ENCODE results near the gene HIRIP3.

HIRIP3 gene

GRCh38 chr16:29990883-29991570 is 4.4 kb downstream of the HIRIP3 start:
- Histone ChIP-seq H3K4me3 (ENCODE audit: low read length in 2 of 2) (no peak overlapping the region), H3K9me3 (ENCODE audit: control insufficient read depth in 2 of 2, low read length in 2 of 2) (no peaks in the 10 kb centered on the region), H3K4me1 (ENCODE audit: control insufficient read depth in 2 of 2, insufficient read depth in 2 of 2, low read length in 2 of 2) (peaks cover 20 to 27% of the 10 kb centered on the region in 2 donors), H3K27ac (ENCODE audit: low read depth in 2 of 2, low read length in 2 of 2) (no peak overlapping the region), H3K36me3 (ENCODE audit: control insufficient read depth in 2 of 2, insufficient read depth in 2 of 2, low read length in 2 of 2) (peaks cover 25 to 36% of the 10 kb centered on the region in 2 donors), H3K27me3 (ENCODE audit: control insufficient read depth in 2 of 2, insufficient read depth in 2 of 2, low read length in 2 of 2) (no peaks in the 10 kb centered on the region), H3K9ac (ENCODE audit: low read depth in 1 of 2, low read length in 2 of 2) (no peak overlapping the region)

DNA sequence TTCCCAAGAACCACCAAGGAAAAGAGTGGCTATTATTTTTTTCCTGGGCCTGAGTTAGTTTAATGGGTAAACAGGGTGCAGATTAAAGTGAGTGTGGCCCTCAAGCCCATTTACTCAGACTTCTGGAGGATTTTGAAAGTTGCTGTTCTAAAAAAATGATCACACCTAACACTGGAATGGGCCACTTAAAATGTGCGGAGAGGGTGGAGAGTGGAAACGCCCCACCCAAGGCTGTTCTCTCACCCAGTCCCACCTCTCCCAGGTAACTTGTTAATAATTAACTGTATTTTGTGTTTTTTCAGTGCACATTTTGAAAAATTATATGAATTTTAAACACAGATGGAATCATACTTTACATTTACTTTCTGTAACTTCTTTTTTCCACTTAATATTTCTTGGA is 5.4 kb downstream of the HIRIP3 start:
- Histone ChIP-seq H3K36me3 (ENCODE audit: control insufficient read depth in 2 of 2, insufficient read depth in 2 of 2, low read length in 2 of 2) (peaks cover 34 to 45% of the 10 kb centered on the region in 2 donors), H3K9me3 (ENCODE audit: control insufficient read depth in 2 of 2, low read length in 2 of 2) (no peaks in the 10 kb centered on the region), H3K27me3 (ENCODE audit: control insufficient read depth in 2 of 2, insufficient read depth in 2 of 2, low read length in 2 of 2) (no peaks in the 10 kb centered on the region), H3K27ac (ENCODE audit: low read depth in 2 of 2, low read length in 2 of 2) (peak overlapping the region; percentile 28 to 67), H3K9ac (ENCODE audit: low read depth in 1 of 2, low read length in 2 of 2) (peak overlapping the region in 1 of 2 donors; percentile 8), H3K4me3 (ENCODE audit: low read length in 2 of 2) (no peak overlapping the region), H3K4me1 (ENCODE audit: control insufficient read depth in 2 of 2, insufficient read depth in 2 of 2, low read length in 2 of 2) (peaks cover 19 to 25% of the 10 kb centered on the region in 2 donors)

DNA sequence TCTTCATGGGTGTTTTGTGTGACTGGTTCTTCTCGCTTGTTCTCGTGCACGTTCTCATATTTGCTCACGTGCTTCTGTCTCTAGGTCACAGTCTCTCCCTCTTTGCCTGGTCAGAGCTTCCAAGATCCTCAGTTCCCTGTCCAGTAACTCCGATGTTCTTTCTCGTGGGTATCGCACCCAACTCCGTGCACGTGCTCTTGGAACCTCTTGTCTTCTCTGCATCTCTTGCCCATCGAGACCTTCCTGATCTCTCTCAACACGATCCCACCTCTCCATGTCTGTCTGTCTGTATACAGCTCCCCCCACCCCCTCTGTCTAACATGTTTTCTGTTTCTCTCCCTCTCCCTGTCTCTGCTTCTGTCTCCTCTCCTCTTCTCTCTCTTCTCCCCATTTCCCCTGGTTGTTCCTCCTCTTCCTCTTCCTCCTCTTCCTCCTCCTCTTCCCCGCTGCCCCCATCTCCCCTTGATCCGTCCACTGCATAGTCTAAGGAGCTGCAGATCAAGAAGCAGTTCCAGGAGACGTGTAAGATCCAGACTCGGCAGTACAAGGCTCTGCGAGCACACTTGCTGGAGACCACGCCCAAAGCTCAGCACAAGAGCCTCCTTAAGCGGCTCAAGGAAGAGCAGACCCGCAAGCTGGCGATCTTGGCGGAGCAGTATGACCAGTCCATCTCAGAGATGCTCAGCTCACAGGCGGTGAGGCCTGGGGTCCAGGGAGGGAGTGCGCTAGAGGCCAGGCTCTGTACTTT is 6.1 kb downstream of the HIRIP3 start:
- no peak overlapping the region for H3K4me3 ChIP-seq (ENCODE audit: low read length in 2 of 2)
- peaks cover 11 to 18% of the 10 kb centered on the region in 2 donors for H3K4me1 ChIP-seq (ENCODE audit: control insufficient read depth in 2 of 2, insufficient read depth in 2 of 2, low read length in 2 of 2)
- no peaks in the 10 kb centered on the region for H3K9me3 ChIP-seq (ENCODE audit: control insufficient read depth in 2 of 2, low read length in 2 of 2)
- H3K9ac ChIP-seq (ENCODE audit: low read depth in 1 of 2, low read length in 2 of 2): no peak overlapping the region
- H3K27ac ChIP-seq (ENCODE audit: low read depth in 2 of 2, low read length in 2 of 2): peak overlapping the region; percentile 28 to 67
- no peaks in the 10 kb centered on the region for H3K27me3 ChIP-seq (ENCODE audit: control insufficient read depth in 2 of 2, insufficient read depth in 2 of 2, low read length in 2 of 2)
- H3K36me3 ChIP-seq (ENCODE audit: control insufficient read depth in 2 of 2, insufficient read depth in 2 of 2, low read length in 2 of 2): peaks cover 41 to 53% of the 10 kb centered on the region in 2 donors

GRCh38 chr16:29988346-29989075 is 6.9 kb downstream of the HIRIP3 start:
- Histone ChIP-seq H3K9ac (ENCODE audit: low read depth in 1 of 2, low read length in 2 of 2) (no peak overlapping the region), H3K9me3 (ENCODE audit: control insufficient read depth in 2 of 2, low read length in 2 of 2) (no peaks in the 10 kb centered on the region), H3K27ac (ENCODE audit: low read depth in 2 of 2, low read length in 2 of 2) (no peak overlapping the region), H3K27me3 (ENCODE audit: control insufficient read depth in 2 of 2, insufficient read depth in 2 of 2, low read length in 2 of 2) (no peaks in the 10 kb centered on the region), H3K4me3 (ENCODE audit: low read length in 2 of 2) (no peak overlapping the region), H3K4me1 (ENCODE audit: control insufficient read depth in 2 of 2, insufficient read depth in 2 of 2, low read length in 2 of 2) (peaks cover 8 to 15% of the 10 kb centered on the region in 2 donors), H3K36me3 (ENCODE audit: control insufficient read depth in 2 of 2, insufficient read depth in 2 of 2, low read length in 2 of 2) (peaks cover 48 to 61% of the 10 kb centered on the region in 2 donors)

DNA sequence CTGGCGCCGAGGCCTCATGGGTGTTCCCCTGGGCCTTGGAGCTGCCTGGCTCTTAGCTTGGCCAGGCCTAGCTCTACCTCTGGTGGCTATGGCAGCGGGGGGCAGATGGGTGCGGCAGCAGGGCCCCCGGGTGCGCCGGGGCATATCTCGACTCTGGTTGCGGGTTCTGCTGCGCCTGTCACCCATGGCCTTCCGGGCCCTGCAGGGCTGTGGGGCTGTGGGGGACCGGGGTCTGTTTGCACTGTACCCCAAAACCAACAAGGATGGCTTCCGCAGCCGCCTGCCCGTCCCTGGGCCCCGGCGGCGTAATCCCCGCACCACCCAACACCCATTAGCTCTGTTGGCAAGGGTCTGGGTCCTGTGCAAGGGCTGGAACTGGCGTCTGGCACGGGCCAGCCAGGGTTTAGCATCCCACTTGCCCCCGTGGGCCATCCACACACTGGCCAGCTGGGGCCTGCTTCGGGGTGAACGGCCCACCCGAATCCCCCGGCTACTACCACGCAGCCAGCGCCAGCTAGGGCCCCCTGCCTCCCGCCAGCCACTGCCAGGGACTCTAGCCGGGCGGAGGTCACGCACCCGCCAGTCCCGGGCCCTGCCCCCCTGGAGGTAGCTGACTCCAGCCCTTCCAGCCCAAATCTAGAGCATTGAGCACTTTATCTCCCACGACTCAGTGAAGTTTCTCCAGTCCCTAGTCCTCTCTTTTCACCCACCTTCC is 7.9 kb downstream of the HIRIP3 start:
- H3K4me3 ChIP-seq (ENCODE audit: low read length in 2 of 2): no peak overlapping the region
- no peaks in the 10 kb centered on the region for H3K9me3 ChIP-seq (ENCODE audit: control insufficient read depth in 2 of 2, low read length in 2 of 2)
- no peak overlapping the region for H3K9ac ChIP-seq (ENCODE audit: low read depth in 1 of 2, low read length in 2 of 2)
- no peaks in the 10 kb centered on the region for H3K27me3 ChIP-seq (ENCODE audit: control insufficient read depth in 2 of 2, insufficient read depth in 2 of 2, low read length in 2 of 2)
- peaks cover 53 to 62% of the 10 kb centered on the region in 2 donors for H3K36me3 ChIP-seq (ENCODE audit: control insufficient read depth in 2 of 2, insufficient read depth in 2 of 2, low read length in 2 of 2)
- peaks cover 8 to 15% of the 10 kb centered on the region in 2 donors for H3K4me1 ChIP-seq (ENCODE audit: control insufficient read depth in 2 of 2, insufficient read depth in 2 of 2, low read length in 2 of 2)
- no peak overlapping the region for H3K27ac ChIP-seq (ENCODE audit: low read depth in 2 of 2, low read length in 2 of 2)

DNA sequence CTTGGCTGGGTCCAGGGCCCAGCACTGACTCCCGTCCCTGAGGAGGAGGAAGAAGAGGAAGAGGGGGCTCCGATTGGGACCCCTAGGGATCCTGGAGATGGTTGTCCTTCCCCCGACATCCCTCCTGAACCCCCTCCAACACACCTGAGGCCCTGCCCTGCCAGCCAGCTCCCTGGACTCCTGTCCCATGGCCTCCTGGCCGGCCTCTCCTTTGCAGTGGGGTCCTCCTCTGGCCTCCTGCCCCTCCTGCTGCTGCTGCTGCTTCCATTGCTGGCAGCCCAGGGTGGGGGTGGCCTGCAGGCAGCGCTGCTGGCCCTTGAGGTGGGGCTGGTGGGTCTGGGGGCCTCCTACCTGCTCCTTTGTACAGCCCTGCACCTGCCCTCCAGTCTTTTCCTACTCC is 8.5 kb downstream of the HIRIP3 start:
- H3K27ac ChIP-seq (ENCODE audit: low read depth in 2 of 2, low read length in 2 of 2): no peak overlapping the region
- H3K36me3 ChIP-seq (ENCODE audit: control insufficient read depth in 2 of 2, insufficient read depth in 2 of 2, low read length in 2 of 2): peaks cover 56 to 65% of the 10 kb centered on the region in 2 donors
- no peaks in the 10 kb centered on the region for H3K27me3 ChIP-seq (ENCODE audit: control insufficient read depth in 2 of 2, insufficient read depth in 2 of 2, low read length in 2 of 2)
- no peak overlapping the region for H3K4me3 ChIP-seq (ENCODE audit: low read length in 2 of 2)
- peaks cover 8 to 15% of the 10 kb centered on the region in 2 donors for H3K4me1 ChIP-seq (ENCODE audit: control insufficient read depth in 2 of 2, insufficient read depth in 2 of 2, low read length in 2 of 2)
- H3K9ac ChIP-seq (ENCODE audit: low read depth in 1 of 2, low read length in 2 of 2): no peak overlapping the region
- no peaks in the 10 kb centered on the region for H3K9me3 ChIP-seq (ENCODE audit: control insufficient read depth in 2 of 2, low read length in 2 of 2)

GRCh38 chr16:29986231-29986630 is 9.2 kb downstream of the HIRIP3 start:
- H3K4me1 ChIP-seq (ENCODE audit: control insufficient read depth in 2 of 2, insufficient read depth in 2 of 2, low read length in 2 of 2): peaks cover 8 to 15% of the 10 kb centered on the region in 2 donors
- H3K4me3 ChIP-seq (ENCODE audit: low read length in 2 of 2): no peak overlapping the region
- no peak overlapping the region for H3K27ac ChIP-seq (ENCODE audit: low read depth in 2 of 2, low read length in 2 of 2)
- H3K9me3 ChIP-seq (ENCODE audit: control insufficient read depth in 2 of 2, low read length in 2 of 2): no peaks in the 10 kb centered on the region
- H3K9ac ChIP-seq (ENCODE audit: low read depth in 1 of 2, low read length in 2 of 2): no peak overlapping the region
- no peaks in the 10 kb centered on the region for H3K27me3 ChIP-seq (ENCODE audit: control insufficient read depth in 2 of 2, insufficient read depth in 2 of 2, low read length in 2 of 2)
- peaks cover 60 to 72% of the 10 kb centered on the region in 2 donors for H3K36me3 ChIP-seq (ENCODE audit: control insufficient read depth in 2 of 2, insufficient read depth in 2 of 2, low read length in 2 of 2)

DNA sequence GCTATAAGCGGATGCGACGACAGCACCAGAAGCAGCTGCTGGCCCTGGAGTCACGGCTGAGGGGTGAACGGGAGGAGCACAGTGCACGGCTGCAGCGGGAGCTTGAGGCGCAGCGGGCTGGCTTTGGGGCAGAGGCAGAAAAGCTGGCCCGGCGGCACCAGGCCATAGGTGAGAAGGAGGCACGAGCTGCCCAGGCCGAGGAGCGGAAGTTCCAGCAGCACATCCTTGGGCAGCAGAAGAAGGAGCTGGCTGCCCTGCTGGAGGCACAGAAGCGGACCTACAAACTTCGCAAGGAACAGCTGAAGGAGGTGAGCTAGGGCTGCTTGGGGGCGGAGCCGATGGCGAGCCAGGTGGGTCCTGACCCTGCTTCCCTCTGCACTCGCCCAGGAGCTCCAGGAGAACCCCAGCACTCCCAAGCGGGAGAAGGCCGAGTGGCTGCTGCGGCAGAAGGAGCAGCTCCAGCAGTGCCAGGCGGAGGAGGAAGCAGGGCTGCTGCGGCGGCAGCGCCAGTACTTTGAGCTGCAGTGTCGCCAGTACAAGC is 10.1 kb downstream of the HIRIP3 start:
- Histone ChIP-seq H3K4me3 (ENCODE audit: low read length in 2 of 2) (no peak overlapping the region), H3K27me3 (ENCODE audit: control insufficient read depth in 2 of 2, insufficient read depth in 2 of 2, low read length in 2 of 2) (no peaks in the 10 kb centered on the region), H3K4me1 (ENCODE audit: control insufficient read depth in 2 of 2, insufficient read depth in 2 of 2, low read length in 2 of 2) (peaks cover 7 to 12% of the 10 kb centered on the region in 2 donors), H3K27ac (ENCODE audit: low read depth in 2 of 2, low read length in 2 of 2) (no peak overlapping the region), H3K36me3 (ENCODE audit: control insufficient read depth in 2 of 2, insufficient read depth in 2 of 2, low read length in 2 of 2) (peaks cover 60 to 81% of the 10 kb centered on the region in 2 donors), H3K9ac (ENCODE audit: low read depth in 1 of 2, low read length in 2 of 2) (no peak overlapping the region), H3K9me3 (ENCODE audit: control insufficient read depth in 2 of 2, low read length in 2 of 2) (no peaks in the 10 kb centered on the region)

- H3K9ac ChIP-seq (ENCODE audit: low read depth in 1 of 2, low read length in 2 of 2): no peak overlapping the region
- no peaks in the 10 kb centered on the region for H3K9me3 ChIP-seq (ENCODE audit: control insufficient read depth in 2 of 2, low read length in 2 of 2)
- H3K4me3 ChIP-seq (ENCODE audit: low read length in 2 of 2): no peak overlapping the region
- no peak overlapping the region for H3K27ac ChIP-seq (ENCODE audit: low read depth in 2 of 2, low read length in 2 of 2)
- H3K36me3 ChIP-seq (ENCODE audit: control insufficient read depth in 2 of 2, insufficient read depth in 2 of 2, low read length in 2 of 2): peaks cover 65 to 87% of the 10 kb centered on the region in 2 donors
- H3K27me3 ChIP-seq (ENCODE audit: control insufficient read depth in 2 of 2, insufficient read depth in 2 of 2, low read length in 2 of 2): no peaks in the 10 kb centered on the region
- peaks cover 5 to 7% of the 10 kb centered on the region in 2 donors for H3K4me1 ChIP-seq (ENCODE audit: control insufficient read depth in 2 of 2, insufficient read depth in 2 of 2, low read length in 2 of 2)
Measured at GRCh38 chr16:29984764-29985147, 10.7 kb downstream of the HIRIP3 start.
